HG02642 (cell line): ENCODE measurements around the gene LYPD6B.
"Not testable (repeated sequence)": the region's sequence is repeated elsewhere in the genome, so short reads cannot be mapped to it uniquely, and the experiment has no call there.

Experiments used
- ATAC-seq: cut with Tn5 transposase; IDR thresholded peaks from one replicate; pipeline ENCODE4 v1.9.1; 2021; ENCODE audit warnings: mild to moderate bottlenecking; ENCODE audit not compliant: unreplicated experiment, poor library complexity

LYPD6B gene

DNA sequence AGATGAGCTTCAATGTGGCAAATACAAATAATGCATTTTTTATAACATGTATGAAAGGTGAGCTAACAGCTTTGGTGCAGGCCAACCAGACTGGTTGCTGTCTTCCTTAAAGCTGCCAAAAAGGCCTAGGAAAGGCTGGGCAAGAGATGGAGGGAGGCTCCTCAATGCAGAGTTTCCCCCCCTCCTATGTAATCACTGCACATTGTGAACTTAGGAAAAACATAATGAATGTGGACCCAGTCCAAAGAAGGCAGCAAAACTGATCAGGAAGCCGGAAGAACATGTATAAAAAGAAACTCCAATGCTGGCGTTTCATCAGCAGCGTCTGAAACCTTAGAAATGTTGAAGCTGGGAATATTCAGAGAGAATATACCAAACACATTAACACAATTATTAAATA, 207.7 kb downstream of the LYPD6B start:
- ATAC-seq: no peak

DNA sequence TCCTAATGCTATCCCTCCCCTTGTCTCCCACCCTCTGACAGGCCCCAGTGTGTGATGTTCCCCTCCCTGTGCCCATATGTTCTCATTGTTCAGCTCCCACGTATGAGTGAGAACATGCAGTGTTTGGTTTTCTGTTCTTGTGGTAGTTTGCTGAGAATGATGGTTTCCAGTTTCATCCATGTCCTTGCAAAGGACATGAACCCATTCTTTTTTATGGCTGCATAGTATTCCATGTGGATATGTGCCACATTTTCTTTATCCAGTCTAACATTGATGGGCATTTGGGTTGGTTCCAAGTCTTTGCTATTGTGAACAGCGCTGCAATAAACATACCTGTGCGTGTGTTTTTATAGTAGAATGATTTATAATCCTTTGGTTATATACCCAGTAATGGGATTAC, 212.9 kb downstream of the LYPD6B start:
- ATAC-seq: not testable (repeated sequence)

DNA sequence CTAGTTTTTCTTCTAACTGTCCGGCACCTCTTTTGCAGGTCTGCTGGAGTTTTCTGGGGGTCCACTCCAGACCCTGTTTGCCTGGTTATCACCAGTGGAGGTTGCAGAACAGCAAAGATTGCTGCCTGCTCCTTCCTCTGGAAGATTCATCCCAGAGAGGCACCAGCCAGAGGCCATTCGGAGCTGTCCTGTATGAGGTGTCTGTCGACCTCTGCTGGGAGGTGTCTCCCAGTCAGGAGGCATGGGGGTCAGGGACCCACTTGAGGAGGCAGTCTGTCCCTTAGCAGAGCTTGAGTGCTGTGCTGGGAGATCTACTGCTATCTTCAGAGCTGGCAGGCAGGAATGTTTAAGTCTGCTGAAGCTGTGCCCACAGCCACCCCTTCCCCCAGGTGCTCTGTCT, 218.4 kb downstream of the LYPD6B start:
- ATAC-seq: not testable (repeated sequence)

DNA sequence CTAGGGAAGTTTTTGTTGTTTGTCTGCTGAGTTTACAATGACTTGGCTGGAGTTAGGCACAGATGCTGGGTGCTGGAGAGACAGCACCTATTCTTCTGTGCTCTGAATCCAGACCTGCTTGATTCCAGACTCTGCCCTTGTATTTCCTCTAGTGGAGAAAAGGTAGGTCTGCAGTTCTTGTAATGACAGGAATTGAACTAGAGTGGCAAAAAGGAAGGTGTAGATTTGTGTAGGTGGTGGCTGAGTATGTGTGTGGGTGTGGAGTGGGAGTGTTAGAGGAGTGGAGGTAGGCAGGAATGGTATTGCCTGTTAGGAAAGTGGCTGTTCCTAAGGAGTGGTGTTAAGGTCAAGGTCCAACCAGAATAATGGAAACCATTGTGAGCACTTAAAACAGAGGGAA, 220.0 kb downstream of the LYPD6B start:
- no peak for ATAC-seq

DNA sequence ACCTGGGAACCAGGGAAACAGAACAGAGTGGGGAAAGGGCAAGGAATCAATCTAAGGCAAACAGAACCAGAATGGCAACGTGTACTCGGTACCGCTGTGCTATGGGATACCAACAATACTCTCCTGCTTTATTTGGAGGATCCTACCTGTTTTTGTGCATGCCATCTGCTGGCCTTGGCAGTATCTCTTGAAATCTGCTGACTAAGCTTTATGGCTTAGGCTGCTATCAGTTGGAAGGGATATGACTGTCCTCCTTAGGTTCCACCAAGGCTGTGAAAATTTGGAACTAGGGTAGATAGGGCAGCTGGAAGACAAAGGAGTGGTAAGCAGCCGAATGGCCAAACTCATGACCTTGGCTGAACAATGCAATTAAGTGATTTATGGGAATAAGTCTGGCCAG, 220.6 kb downstream of the LYPD6B start:
- ATAC-seq: no peak

DNA sequence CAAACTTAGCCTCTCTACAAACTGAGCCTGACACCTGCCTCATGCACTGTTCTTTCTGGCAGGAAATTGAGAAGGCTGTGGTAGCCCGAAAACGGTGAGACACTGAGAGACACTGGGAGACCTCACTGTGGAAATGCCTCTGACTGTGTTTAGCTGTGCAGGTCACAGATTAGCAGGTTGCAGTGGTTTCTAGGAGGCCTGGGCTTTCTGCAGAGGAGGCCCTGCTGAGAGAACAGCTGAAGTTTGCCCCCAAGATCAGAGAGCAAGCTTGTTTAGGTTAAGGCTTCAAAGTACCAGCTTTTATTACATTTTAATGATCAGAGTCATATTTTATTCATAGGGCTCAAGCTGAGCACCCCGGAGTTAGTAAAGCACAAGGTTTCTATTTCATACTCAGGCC, 223.2 kb downstream of the LYPD6B start:
- ATAC-seq: no peak
